ENCODE results near the gene ABCB4. TPM values are rescaled to one million over a fixed set of nuclear protein-coding genes. Genes with fewer than 3 reads are reported as not detected.

Gene ABCB4
- total RNA-seq, 1 experiment from 2014 or later = not detected

- TF ChIP-seq REST (IDR thresholded peaks at IDR 0.05; ENCODE audit: low read depth) (no peak), POLR2AphosphoS5 (IDR thresholded peaks at IDR 0.05; ENCODE audit: low read depth, low read length) (no peak), JUND (IDR thresholded peaks at IDR 0.05) (no peak), POLR2A (IDR thresholded peaks at IDR 0.05; ENCODE audit: borderline replicate concordance, extremely low read depth, insufficient read depth, insufficient read length) (no peak)
Observed at GRCh38 chr7:87363342-87363741, 112.1 kb downstream of the ABCB4 start (continued).

GRCh38 chr7:87361320-87361719 is 114.2 kb downstream of the ABCB4 start:
- no peak for TF ChIP-seq ATF3 (IDR thresholded peaks at IDR 0.05)
- ChIA-PET CTCF (no interaction called here), POLR2A (no interaction called here), RAD21 (ENCODE audit: low non-redundant PET in 1 of 2, low total read pairs in 2 of 2, uncharacterized antibody in 2 of 2, unreplicated experiment in 2 of 2) (no interaction called here)
- Histone ChIP-seq H3K4me1 (ENCODE audit: control insufficient read depth in 1 of 2, insufficient read depth in 2 of 2, low read length in 2 of 2) (no peaks in the 10 kb centered on the region), H3K9ac (ENCODE audit: low read length) (no peak overlapping the region), H2AFZ (ENCODE audit: low read depth, low read length, poor library complexity, severe bottlenecking) (no peak overlapping the region), H3K36me3 (ENCODE audit: control insufficient read depth in 1 of 2, insufficient read depth in 2 of 2, low read length in 2 of 2) (no peaks in the 10 kb centered on the region), H4K20me1 (ENCODE audit: insufficient read depth) (no peaks in the 10 kb centered on the region), H3K9me3 (ENCODE audit: control insufficient read depth in 1 of 2, insufficient read depth in 1 of 2, low read depth in 1 of 2, low read length in 2 of 2) (no peaks in the 10 kb centered on the region), H3K9me2 (ENCODE audit: insufficient read depth) (no peaks in the 10 kb centered on the region), H3K79me2 (ENCODE audit: insufficient read depth, low read length) (no peaks in the 10 kb centered on the region), H3K4me3 (replicated peaks in 1 of 2; ENCODE audit: low read depth in 1 of 2, low read length in 2 of 2) (no peak overlapping the region), H3K27ac (ENCODE audit: low read depth, low read length) (no peak overlapping the region), H3K4me2 (ENCODE audit: low read length) (no peak overlapping the region), H3K27me3 (ENCODE audit: insufficient read depth, low read length) (no peaks in the 10 kb centered on the region)
- no TSS peak for BruUV-seq (replicated peaks)
- ATAC-seq = no peak
- no peak for DNase-seq (ENCODE audit: low read depth, low spot score)
- intact Hi-C loops (cut with micrococcal nuclease) = no loop called here

Data from HCT116 (cell line).